Osteoblast (primary cell): ENCODE data around the gene LCP1. TPM values are rescaled to one million over a fixed set of nuclear protein-coding genes. Genes with fewer than 3 reads are reported as not detected.

ENCODE experiments used
- DNase-seq: peaks from one replicate; pipeline ENCODE4 v3.0.0; 2011; ENCODE audit warnings: low spot score, mixed read lengths; ENCODE audit not compliant: insufficient read length; ENCODE audit errors: missing footprints
- H2AFZ ChIP-seq: 2 replicates; pipeline ENCODE4 v1.6.0; 2011; ENCODE audit warnings: mild to moderate bottlenecking, low read length
- H3K27ac ChIP-seq: 2 replicates; pipeline ENCODE4 v1.5.1; 2011; ENCODE audit warnings: mild to moderate bottlenecking, low read depth, low read length, moderate library complexity
- H3K27me3 ChIP-seq: 2 replicates; pipeline ENCODE4 v1.6.0; 2012; ENCODE audit warnings: mild to moderate bottlenecking, control low read depth, inconsistent platforms, low read length, moderate library complexity; ENCODE audit not compliant: insufficient read depth
- H3K36me3 ChIP-seq: 2 replicates; pipeline ENCODE4 v1.5.1; 2011; ENCODE audit warnings: mild to moderate bottlenecking, low read length, control low read depth, moderate library complexity; ENCODE audit not compliant: insufficient read depth
- H3K4me1 ChIP-seq: 2 replicates; pipeline ENCODE4 v1.5.1; 2011; ENCODE audit warnings: mild to moderate bottlenecking, low read length, control low read depth, moderate library complexity; ENCODE audit not compliant: insufficient read depth
- H3K4me2 ChIP-seq: 2 replicates; pipeline ENCODE4 v1.6.0; 2011; ENCODE audit warnings: mild to moderate bottlenecking, low read length; ENCODE audit not compliant: insufficient read depth
- H3K4me3 ChIP-seq: fragments of 200-600 bp; sonication (generic); 3 replicates; pipeline ENCODE4 v1.5.1; 2012; ENCODE audit warnings: mild to moderate bottlenecking, low read length, inconsistent platforms; ENCODE audit not compliant: insufficient read depth
- H3K79me2 ChIP-seq: 2 replicates; pipeline ENCODE4 v1.6.0; 2012; ENCODE audit warnings: mild to moderate bottlenecking, low read length, control low read depth, inconsistent platforms; ENCODE audit not compliant: insufficient read depth
- H3K9me3 ChIP-seq: 2 replicates; pipeline ENCODE4 v1.5.1; 2011; ENCODE audit warnings: low read depth, low read length, control low read depth
- H4K20me1 ChIP-seq: 2 replicates; pipeline ENCODE4 v1.6.0; 2012; ENCODE audit warnings: mild to moderate bottlenecking, low read length, control low read depth; ENCODE audit not compliant: insufficient read depth
- CTCF ChIP-seq: IDR thresholded peaks from 2 replicates; pipeline ENCODE4 v1.5.1; 2011; ENCODE audit warnings: mild to moderate bottlenecking, low read depth, low read length, moderate library complexity; ENCODE audit errors: extremely low read depth
- total RNA-seq: library from RNA; depleted of rRNA; stranded (reverse); fragments of >200 nt; gene quantifications from 2 replicates; pipeline ENCODE4 v1.2.3, GENCODE V29; 2012

LCP1 gene
- total RNA-seq, 1 donor, result 1.4 TPM

DNA sequence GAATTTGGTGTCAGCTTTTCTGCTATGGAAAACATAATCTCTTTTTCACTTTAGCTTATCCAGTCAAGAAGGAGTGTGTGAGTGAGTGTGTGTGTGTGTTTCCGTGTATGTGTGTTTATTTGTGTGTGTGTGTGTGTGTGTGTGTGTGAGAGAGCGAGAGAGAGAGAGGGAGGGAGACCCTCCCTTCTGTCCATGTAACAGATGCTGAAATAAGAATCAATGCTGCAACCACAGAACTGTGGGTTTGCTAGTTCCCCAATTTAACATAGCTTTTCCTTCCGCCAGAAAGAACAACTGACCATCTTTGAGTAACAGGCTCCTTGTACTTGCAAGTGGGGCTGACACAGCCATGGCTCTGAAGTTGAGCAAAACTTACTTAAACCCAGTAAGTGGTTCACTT lies 5.2 kb downstream of the LCP1 start:
- no peak overlapping the region for H3K4me3 ChIP-seq
- no peaks in the 10 kb centered on the region for H3K36me3 ChIP-seq
- H4K20me1 ChIP-seq, result no peaks in the 10 kb centered on the region
- no peaks in the 10 kb centered on the region for H3K79me2 ChIP-seq
- peaks cover 20% of the 10 kb centered on the region for H3K27me3 ChIP-seq
- no peak overlapping the region for H2AFZ ChIP-seq
- no peak for DNase-seq
- H3K27ac ChIP-seq, result no peak overlapping the region
- TF ChIP-seq CTCF, result no peak
- H3K4me2 ChIP-seq, result no peak overlapping the region
- H3K9me3 ChIP-seq, result no peaks in the 10 kb centered on the region
- no peaks in the 10 kb centered on the region for H3K4me1 ChIP-seq

- Histone ChIP-seq H3K4me3 (no peak overlapping the region), H3K36me3 (no peaks in the 10 kb centered on the region), H4K20me1 (no peaks in the 10 kb centered on the region), H3K79me2 (no peaks in the 10 kb centered on the region), H3K9me3 (no peaks in the 10 kb centered on the region), H2AFZ (no peak overlapping the region), H3K27me3 (peaks cover 14% of the 10 kb centered on the region), H3K4me1 (no peaks in the 10 kb centered on the region), H3K27ac (no peak overlapping the region), H3K4me2 (no peak overlapping the region)
- DNase-seq, result no peak
- TF ChIP-seq CTCF, result no peak
Observed at GRCh38 chr13:46173656-46174055, 8.3 kb downstream of the LCP1 start.

GRCh38 chr13:46172531-46172991 lies 9.4 kb downstream of the LCP1 start:
- no peak for DNase-seq
- no peaks in the 10 kb centered on the region for H3K4me1 ChIP-seq
- H2AFZ ChIP-seq, result no peak overlapping the region
- no peak overlapping the region for H3K4me2 ChIP-seq
- no peak for TF ChIP-seq CTCF
- no peaks in the 10 kb centered on the region for H3K79me2 ChIP-seq
- H3K9me3 ChIP-seq, result no peaks in the 10 kb centered on the region
- H3K27me3 ChIP-seq, result peaks cover 21% of the 10 kb centered on the region
- no peak overlapping the region for H3K27ac ChIP-seq
- no peaks in the 10 kb centered on the region for H3K36me3 ChIP-seq
- H3K4me3 ChIP-seq, result no peak overlapping the region
- no peaks in the 10 kb centered on the region for H4K20me1 ChIP-seq

DNA sequence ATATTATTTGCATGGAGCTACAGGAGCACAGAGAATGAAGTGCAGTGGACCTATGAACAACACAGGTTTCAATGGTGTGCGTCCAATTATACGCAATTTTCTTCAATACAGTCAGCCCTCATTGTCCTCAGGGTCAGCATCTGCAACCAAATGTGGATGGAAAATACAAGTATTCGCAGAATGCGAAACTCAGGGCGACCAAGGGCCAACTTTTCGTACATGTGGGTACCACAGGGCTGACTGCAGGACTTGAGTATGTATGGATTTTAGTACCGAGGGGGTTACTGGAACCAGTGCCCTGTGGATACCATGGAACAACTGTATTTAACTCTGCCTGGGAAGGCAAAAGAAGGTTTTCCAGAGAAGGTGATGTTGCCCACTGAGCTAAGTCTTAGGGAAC lies 10.2 kb downstream of the LCP1 start:
- DNase-seq, result no peak
- H3K27ac ChIP-seq, result no peak overlapping the region
- no peak overlapping the region for H3K4me2 ChIP-seq
- no peaks in the 10 kb centered on the region for H3K79me2 ChIP-seq
- H3K27me3 ChIP-seq, result peaks cover 27% of the 10 kb centered on the region
- no peak for TF ChIP-seq CTCF
- H3K4me1 ChIP-seq, result no peaks in the 10 kb centered on the region
- no peaks in the 10 kb centered on the region for H4K20me1 ChIP-seq
- H2AFZ ChIP-seq, result no peak overlapping the region
- H3K4me3 ChIP-seq, result no peak overlapping the region
- H3K36me3 ChIP-seq, result no peaks in the 10 kb centered on the region
- H3K9me3 ChIP-seq, result no peaks in the 10 kb centered on the region
